ENCODE data around the gene SFT2D3.

Gene SFT2D3

GRCh38 chr2:127709336-127709735 lies 8.0 kb downstream of the SFT2D3 start:
- TF ChIP-seq CTCF (IDR thresholded peaks at IDR 0.05; ENCODE audit: low read length, missing control alignments) = no peak
- H3K4me3 ChIP-seq (replicated peaks; ENCODE audit: low read depth, low read length) = no peak overlapping the region
- DNase-seq (ENCODE audit: low read depth) = no peak

GRCh38 chr2:127712999-127713398 lies 11.7 kb downstream of the SFT2D3 start:
- TF ChIP-seq CTCF (IDR thresholded peaks at IDR 0.05; ENCODE audit: low read length, missing control alignments) = no peak
- DNase-seq (ENCODE audit: low read depth) = no peak
- no peak overlapping the region for H3K4me3 ChIP-seq (replicated peaks; ENCODE audit: low read depth, low read length)

GRCh38 chr2:127713562-127713961 lies 12.3 kb downstream of the SFT2D3 start:
- H3K4me3 ChIP-seq (replicated peaks; ENCODE audit: low read depth, low read length) = no peak overlapping the region
- TF ChIP-seq CTCF (IDR thresholded peaks at IDR 0.05; ENCODE audit: low read length, missing control alignments) = no peak
- no peak for DNase-seq (ENCODE audit: low read depth)

GRCh38 chr2:127715778-127716449 lies 14.6 kb downstream of the SFT2D3 start:
- no peak overlapping the region for H3K4me3 ChIP-seq (replicated peaks; ENCODE audit: low read depth, low read length)
- no peak for DNase-seq (ENCODE audit: low read depth)
- TF ChIP-seq CTCF (IDR thresholded peaks at IDR 0.05; ENCODE audit: low read length, missing control alignments) = no peak

GRCh38 chr2:127718271-127718670 lies 17.0 kb downstream of the SFT2D3 start:
- DNase-seq (ENCODE audit: low read depth) = no peak
- H3K4me3 ChIP-seq (replicated peaks; ENCODE audit: low read depth, low read length) = no peak overlapping the region
- TF ChIP-seq CTCF (IDR thresholded peaks at IDR 0.05; ENCODE audit: low read length, missing control alignments) = no peak

- no peak overlapping the region for H3K4me3 ChIP-seq (replicated peaks; ENCODE audit: low read depth, low read length)
- TF ChIP-seq CTCF (IDR thresholded peaks at IDR 0.05; ENCODE audit: low read length, missing control alignments) = no peak
- DNase-seq (ENCODE audit: low read depth) = no peak
Observed at GRCh38 chr2:127719301-127720218, 18.3 kb downstream of the SFT2D3 start.

Data from fibroblast of pulmonary artery (primary cell).